Pulmonary artery endothelial cell (primary cell): ENCODE results near the gene NBEA. TPM values are rescaled to one million over a fixed set of nuclear protein-coding genes. Genes with fewer than 3 reads are reported as not detected.

Experiments
- DNase-seq: peaks from one replicate; pipeline ENCODE4 v3.0.0-alpha.2; 2011; ENCODE audit warnings: low read depth, low spot score
- total RNA-seq: library from RNA; depleted of rRNA; stranded (reverse); fragments of >200 nt; gene quantifications from 2 replicates; pipeline ENCODE4 v1.2.3, GENCODE V29; 2014

The NBEA gene
- total RNA-seq, 1 donor from 2014 or later = 3.6 TPM

GRCh38 chr13:35700671-35701070, 758.6 kb downstream of the NBEA start:
- DNase-seq = no peak

GRCh38 chr13:35702316-35702715, 760.2 kb downstream of the NBEA start:
- no peak for DNase-seq

GRCh38 chr13:35703061-35703460, 761.0 kb downstream of the NBEA start:
- DNase-seq = no peak

- DNase-seq = no peak
These were observed 762.3 kb downstream of the NBEA start for GRCh38 chr13:35704331-35704730.

- DNase-seq = no peak
These were observed 764.2 kb downstream of the NBEA start for GRCh38 chr13:35706281-35706680.

- DNase-seq = no peak
These were observed 764.7 kb downstream of the NBEA start for GRCh38 chr13:35706721-35707120.

GRCh38 chr13:35711909-35712308, 769.8 kb downstream of the NBEA start:
- no peak for DNase-seq

- no peak for DNase-seq
These were observed 771.1 kb downstream of the NBEA start for GRCh38 chr13:35712907-35713761.

- DNase-seq = no peak
These were observed 772.1 kb downstream of the NBEA start for GRCh38 chr13:35714121-35714520.

- no peak for DNase-seq
These were observed 772.7 kb downstream of the NBEA start for GRCh38 chr13:35714588-35715377.

- DNase-seq = no peak
These were observed 774.1 kb downstream of the NBEA start for GRCh38 chr13:35716186-35716585.

- no peak for DNase-seq
These were observed 774.7 kb downstream of the NBEA start for GRCh38 chr13:35716729-35717128.

GRCh38 chr13:35718084-35718483, 776.0 kb downstream of the NBEA start:
- DNase-seq = no peak

GRCh38 chr13:35720290-35720689, 778.2 kb downstream of the NBEA start:
- no peak for DNase-seq

- DNase-seq = no peak
These were observed 778.9 kb downstream of the NBEA start for GRCh38 chr13:35720690-35721554.
